ENCODE measurements around the gene SFXN3.
A peak's percentile ranks its signal among the peaks of the same experiment; 100 is the strongest.

SFXN3 gene

DNA sequence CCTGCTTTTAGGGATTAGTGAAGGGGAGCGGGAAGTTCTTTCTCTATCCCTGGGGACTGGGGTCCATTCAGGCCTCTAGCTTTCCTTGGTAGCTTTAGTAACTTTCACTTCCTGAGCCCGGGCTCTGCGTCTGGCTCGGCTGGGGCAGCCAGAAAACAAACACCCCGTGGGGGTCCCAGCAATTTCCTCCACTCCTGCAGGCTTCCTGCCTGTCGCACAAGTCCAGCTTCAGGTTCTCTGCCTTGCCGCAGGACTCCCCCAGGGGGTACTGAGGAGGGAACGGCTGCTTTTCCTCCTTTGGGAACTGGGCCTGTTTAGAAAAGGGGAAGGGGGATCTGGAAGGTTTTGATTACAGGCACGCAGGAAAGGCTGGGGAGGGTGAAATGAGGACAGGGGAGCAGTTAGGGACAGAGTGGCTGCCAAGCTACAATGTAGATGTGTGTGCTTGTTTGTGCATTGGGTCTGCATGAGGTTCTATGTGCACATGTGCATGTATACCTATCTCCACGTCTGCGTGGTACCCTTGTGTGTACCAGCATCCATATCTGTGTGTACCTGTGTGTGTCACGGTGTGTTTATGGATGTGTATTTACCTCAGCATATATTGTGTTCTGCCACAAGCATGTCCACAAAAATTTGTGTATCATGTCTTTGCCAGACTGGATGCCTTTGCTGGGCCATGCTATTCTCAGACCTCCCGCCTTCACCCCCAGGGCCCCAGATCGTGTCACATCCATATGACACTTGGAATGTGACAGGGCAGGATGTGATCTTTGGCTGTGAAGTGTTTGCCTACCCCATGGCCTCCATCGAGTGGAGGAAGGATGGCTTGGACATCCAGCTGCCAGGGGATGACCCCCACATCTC lies 32.7 kb downstream of the SFXN3 start:
- peaks cover 41% of the 10 kb centered on the region for H3K4me1 ChIP-seq (ENCODE audit: control insufficient read depth, insufficient read depth, low read depth, low read length)
- no peak overlapping the region for H3K27ac ChIP-seq (ENCODE audit: low read length, poor library complexity, severe bottlenecking)
- no peak overlapping the region for H2AK5ac ChIP-seq (ENCODE audit: low read length, severe bottlenecking)
- no peak overlapping the region for H2BK5ac ChIP-seq (ENCODE audit: low read depth, low read length, poor library complexity, severe bottlenecking)
- H4K91ac ChIP-seq (ENCODE audit: low read length) = no peak overlapping the region
- H3K36me3 ChIP-seq (ENCODE audit: control insufficient read depth in 1 of 2, insufficient read depth in 2 of 2, low read depth in 1 of 2, low read length in 2 of 2) = no peaks in the 10 kb centered on the region
- H3K4me2 ChIP-seq (ENCODE audit: low read length, poor library complexity, severe bottlenecking) = peak overlapping the region; percentile 11
- peak overlapping the region; percentile 97 for H3K9ac ChIP-seq (ENCODE audit: low read length)
- peak overlapping the region in 1 of 2 experiments; percentile 91 for H3K18ac ChIP-seq (ENCODE audit: low read depth in 1 of 2, low read length in 2 of 2)
- no peaks in the 10 kb centered on the region for H3K9me3 ChIP-seq (ENCODE audit: control insufficient read depth, low read length)
- peak overlapping the region in 1 of 2 experiments; percentile 49 for H3K14ac ChIP-seq (ENCODE audit: low read length in 2 of 2)
- no peak overlapping the region for H3K23ac ChIP-seq (ENCODE audit: low read length in 2 of 2)
- H3K4me3 ChIP-seq (ENCODE audit: insufficient read depth in 1 of 2, low read depth in 1 of 2, low read length in 2 of 2) = peak overlapping the region in 1 of 2 experiments; percentile 90
- H3K79me1 ChIP-seq (replicated peaks; ENCODE audit: low read length, poor library complexity, severe bottlenecking) = peaks cover 6% of the 10 kb centered on the region
- WGBS = 35% methylated on average over 15 of the region's 15 CpGs
- peak overlapping the region; percentile 59 for H4K8ac ChIP-seq (ENCODE audit: low read length)
- H3K4ac ChIP-seq (ENCODE audit: low read depth in 1 of 2, low read length in 2 of 2) = no peak overlapping the region
- no peak overlapping the region for H2AFZ ChIP-seq (ENCODE audit: low read depth, low read length)
- DNase-seq = no peak
- no peak overlapping the region for H2BK120ac ChIP-seq (ENCODE audit: low read depth, low read length)
- H3K27me3 ChIP-seq (ENCODE audit: control insufficient read depth in 1 of 2, insufficient read depth in 1 of 2, low read length in 2 of 2) = peaks cover 0 to 16% of the 10 kb centered on the region in 2 experiments
- H2BK15ac ChIP-seq (ENCODE audit: low read depth, poor library complexity, severe bottlenecking) = no peak overlapping the region
- H2BK12ac ChIP-seq (ENCODE audit: low read length in 2 of 2) = peak overlapping the region; percentile 33 to 50

DNA sequence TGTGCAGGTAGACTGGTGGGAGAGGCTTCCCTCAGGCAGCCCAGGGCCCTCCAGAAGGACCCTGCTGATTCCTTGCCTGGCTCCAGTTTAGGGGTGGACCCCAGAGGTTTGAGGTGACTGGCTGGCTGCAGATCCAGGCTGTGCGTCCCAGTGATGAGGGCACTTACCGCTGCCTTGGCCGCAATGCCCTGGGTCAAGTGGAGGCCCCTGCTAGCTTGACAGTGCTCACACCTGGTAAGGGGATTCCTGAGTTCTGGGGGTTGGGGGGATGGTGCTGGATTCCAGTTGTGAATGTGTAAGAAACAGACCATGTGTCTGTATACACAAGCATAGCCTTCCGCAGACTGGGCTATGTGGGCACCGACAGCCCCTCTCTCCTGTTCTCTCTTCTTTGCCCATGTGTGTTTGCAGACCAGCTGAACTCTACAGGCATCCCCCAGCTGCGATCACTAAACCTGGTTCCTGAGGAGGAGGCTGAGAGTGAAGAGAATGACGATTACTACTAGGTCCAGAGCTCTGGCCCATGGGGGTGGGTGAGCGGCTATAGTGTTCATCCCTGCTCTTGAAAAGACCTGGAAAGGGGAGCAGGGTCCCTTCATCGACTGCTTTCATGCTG lies 33.5 kb downstream of the SFXN3 start:
- H3K14ac ChIP-seq (ENCODE audit: low read length in 2 of 2) = no peak overlapping the region
- peaks cover 0 to 16% of the 10 kb centered on the region in 2 experiments for H3K27me3 ChIP-seq (ENCODE audit: control insufficient read depth in 1 of 2, insufficient read depth in 1 of 2, low read length in 2 of 2)
- H2BK15ac ChIP-seq (ENCODE audit: low read depth, poor library complexity, severe bottlenecking) = no peak overlapping the region
- H4K91ac ChIP-seq (ENCODE audit: low read length) = no peak overlapping the region
- no peak overlapping the region for H3K4ac ChIP-seq (ENCODE audit: low read depth in 1 of 2, low read length in 2 of 2)
- no peak overlapping the region for H3K27ac ChIP-seq (ENCODE audit: low read length, poor library complexity, severe bottlenecking)
- DNase-seq = no peak
- H3K9me3 ChIP-seq (ENCODE audit: control insufficient read depth, low read length) = no peaks in the 10 kb centered on the region
- H2AK5ac ChIP-seq (ENCODE audit: low read length, severe bottlenecking) = no peak overlapping the region
- H2BK120ac ChIP-seq (ENCODE audit: low read depth, low read length) = no peak overlapping the region
- no peaks in the 10 kb centered on the region for H3K36me3 ChIP-seq (ENCODE audit: control insufficient read depth in 1 of 2, insufficient read depth in 2 of 2, low read depth in 1 of 2, low read length in 2 of 2)
- H3K9ac ChIP-seq (ENCODE audit: low read length) = no peak overlapping the region
- 87% methylated on average over 7 of the region's 9 CpGs for whole genome bisulfite sequencing
- no peak overlapping the region for H4K8ac ChIP-seq (ENCODE audit: low read length)
- no peak overlapping the region for H3K18ac ChIP-seq (ENCODE audit: low read depth in 1 of 2, low read length in 2 of 2)
- peaks cover 6% of the 10 kb centered on the region for H3K79me1 ChIP-seq (replicated peaks; ENCODE audit: low read length, poor library complexity, severe bottlenecking)
- no peak overlapping the region for H3K4me2 ChIP-seq (ENCODE audit: low read length, poor library complexity, severe bottlenecking)
- H3K23ac ChIP-seq (ENCODE audit: low read length in 2 of 2) = no peak overlapping the region
- no peak overlapping the region for H3K4me3 ChIP-seq (ENCODE audit: insufficient read depth in 1 of 2, low read depth in 1 of 2, low read length in 2 of 2)
- no peak overlapping the region for H2BK5ac ChIP-seq (ENCODE audit: low read depth, low read length, poor library complexity, severe bottlenecking)
- no peak overlapping the region for H2AFZ ChIP-seq (ENCODE audit: low read depth, low read length)
- H2BK12ac ChIP-seq (ENCODE audit: low read length in 2 of 2) = peak overlapping the region in 1 of 2 experiments; percentile 7
- H3K4me1 ChIP-seq (ENCODE audit: control insufficient read depth, insufficient read depth, low read depth, low read length) = peaks cover 41% of the 10 kb centered on the region

DNA sequence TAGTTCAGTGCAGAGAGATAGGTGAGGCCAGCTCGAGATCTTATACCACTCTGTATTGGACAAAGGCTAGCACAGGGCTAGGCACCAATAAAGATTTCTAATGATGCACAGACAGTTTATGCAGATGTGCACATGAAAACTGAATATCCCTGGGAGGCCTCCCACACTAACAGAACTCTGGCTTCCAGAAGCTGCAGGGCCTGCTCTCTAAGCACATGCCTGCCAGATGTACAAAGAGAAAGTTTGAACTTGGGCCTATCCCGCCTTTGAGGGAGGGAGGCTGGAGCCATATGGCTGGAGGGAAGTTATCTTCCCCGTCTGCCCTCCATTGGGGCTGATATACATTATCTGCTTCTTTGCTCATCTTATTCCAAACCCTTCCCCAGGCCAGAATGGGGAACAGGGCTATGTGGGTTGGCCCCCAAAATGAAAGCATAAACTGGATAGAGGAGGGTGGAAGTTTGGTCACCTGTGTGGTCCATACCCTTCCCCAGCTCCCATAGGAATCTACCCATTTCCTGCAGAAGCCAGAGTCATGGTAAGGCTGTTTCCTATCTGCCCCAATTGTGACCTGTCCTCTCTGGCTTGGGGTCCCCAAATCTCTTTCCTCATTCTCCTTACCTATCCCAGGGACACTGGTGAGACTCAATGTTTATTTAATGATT lies 34.6 kb downstream of the SFXN3 start:
- Histone ChIP-seq H3K4ac (ENCODE audit: low read depth in 1 of 2, low read length in 2 of 2) (peak overlapping the region in 1 of 2 experiments; percentile 49), H3K4me2 (ENCODE audit: low read length, poor library complexity, severe bottlenecking) (peak overlapping the region; percentile 73), H3K14ac (ENCODE audit: low read length in 2 of 2) (no peak overlapping the region), H3K18ac (ENCODE audit: low read depth in 1 of 2, low read length in 2 of 2) (peak overlapping the region; percentile 5 to 25), H3K9ac (ENCODE audit: low read length) (peak overlapping the region; percentile 74), H2BK12ac (ENCODE audit: low read length in 2 of 2) (peak overlapping the region in 1 of 2 experiments; percentile 66), H2BK15ac (ENCODE audit: low read depth, poor library complexity, severe bottlenecking) (no peak overlapping the region), H3K27me3 (ENCODE audit: control insufficient read depth in 1 of 2, insufficient read depth in 1 of 2, low read length in 2 of 2) (peaks cover 0 to 21% of the 10 kb centered on the region in 2 experiments), H4K8ac (ENCODE audit: low read length) (no peak overlapping the region), H2BK120ac (ENCODE audit: low read depth, low read length) (no peak overlapping the region), H3K4me3 (ENCODE audit: insufficient read depth in 1 of 2, low read depth in 1 of 2, low read length in 2 of 2) (peak overlapping the region in 1 of 2 experiments; percentile 77), H3K4me1 (ENCODE audit: control insufficient read depth, insufficient read depth, low read depth, low read length) (peaks cover 41% of the 10 kb centered on the region), H2BK5ac (ENCODE audit: low read depth, low read length, poor library complexity, severe bottlenecking) (no peak overlapping the region), H3K9me3 (ENCODE audit: control insufficient read depth, low read length) (no peaks in the 10 kb centered on the region), H3K79me1 (replicated peaks; ENCODE audit: low read length, poor library complexity, severe bottlenecking) (peaks cover 4% of the 10 kb centered on the region), H3K23ac (ENCODE audit: low read length in 2 of 2) (no peak overlapping the region), H3K27ac (ENCODE audit: low read length, poor library complexity, severe bottlenecking) (no peak overlapping the region), H2AFZ (ENCODE audit: low read depth, low read length) (no peak overlapping the region), H4K91ac (ENCODE audit: low read length) (no peak overlapping the region), H3K36me3 (ENCODE audit: control insufficient read depth in 1 of 2, insufficient read depth in 2 of 2, low read depth in 1 of 2, low read length in 2 of 2) (no peaks in the 10 kb centered on the region), H2AK5ac (ENCODE audit: low read length, severe bottlenecking) (no peak overlapping the region)
- DNase-seq = peak; percentile 27
- 63% methylated on average over 2 of the region's 3 CpGs for WGBS

All from mesenchymal stem cell (in vitro differentiated cells and primary cell).